ENCODE results near the gene FARSB. TPM values are rescaled to one million over a fixed set of nuclear protein-coding genes. Genes with fewer than 3 reads are reported as not detected.

The FARSB gene
- total and polyA plus RNA-seq, 2 donors from 2014 or later: 17.1 to 18.2 TPM

GRCh38 chr2:222690564-222691200 lies 34.8 kb upstream of the FARSB start:
- no peak overlapping the region for H3K4me3 ChIP-seq (ENCODE audit: low read length in 3 of 3)
- no peaks in the 10 kb centered on the region for H3K9me3 ChIP-seq (ENCODE audit: control insufficient read depth in 2 of 3, insufficient read depth in 1 of 3, low read length in 3 of 3)

DNA sequence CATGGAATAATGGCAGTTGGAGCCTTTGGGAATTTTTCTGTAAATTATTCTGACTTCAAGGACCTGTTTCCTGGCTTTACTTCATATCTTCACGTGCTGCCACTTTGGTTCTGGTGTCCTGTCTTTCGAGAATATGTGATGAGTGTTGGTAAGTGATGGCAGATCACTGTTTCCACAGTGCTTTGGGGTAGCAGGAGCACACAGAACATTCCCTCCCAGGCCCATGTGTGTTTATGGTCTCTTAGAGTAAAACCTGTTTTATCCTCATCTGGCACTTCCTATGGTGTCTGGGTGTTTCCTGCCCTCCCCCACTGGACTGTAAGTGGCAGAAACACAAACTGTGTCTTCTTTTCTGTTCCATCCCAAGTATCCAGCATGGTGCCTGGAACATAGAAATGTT lies 33.4 kb upstream of the FARSB start:
- H3K36me3 ChIP-seq (ENCODE audit: control insufficient read depth in 2 of 3, insufficient read depth in 3 of 3, low read length in 3 of 3): no peaks in the 10 kb centered on the region
- H3K9ac ChIP-seq (ENCODE audit: low read length in 3 of 3): no peak overlapping the region
- no peak overlapping the region for H3K4me3 ChIP-seq (ENCODE audit: low read length in 3 of 3)
- no peaks in the 10 kb centered on the region for H3K4me1 ChIP-seq (ENCODE audit: control insufficient read depth in 2 of 3, insufficient read depth in 2 of 3, low read depth in 1 of 3, low read length in 3 of 3)
- no peaks in the 10 kb centered on the region for H3K27me3 ChIP-seq (ENCODE audit: control insufficient read depth, insufficient read depth, low read length)
- intact Hi-C loops (cut with DNase I): no loop called here
- DNase-seq: no peak
- FAIRE-seq: no peak
- H3K27ac ChIP-seq (ENCODE audit: low read depth in 2 of 2, low read length in 2 of 2): no peak overlapping the region
- TF ChIP-seq, protein P1, sequence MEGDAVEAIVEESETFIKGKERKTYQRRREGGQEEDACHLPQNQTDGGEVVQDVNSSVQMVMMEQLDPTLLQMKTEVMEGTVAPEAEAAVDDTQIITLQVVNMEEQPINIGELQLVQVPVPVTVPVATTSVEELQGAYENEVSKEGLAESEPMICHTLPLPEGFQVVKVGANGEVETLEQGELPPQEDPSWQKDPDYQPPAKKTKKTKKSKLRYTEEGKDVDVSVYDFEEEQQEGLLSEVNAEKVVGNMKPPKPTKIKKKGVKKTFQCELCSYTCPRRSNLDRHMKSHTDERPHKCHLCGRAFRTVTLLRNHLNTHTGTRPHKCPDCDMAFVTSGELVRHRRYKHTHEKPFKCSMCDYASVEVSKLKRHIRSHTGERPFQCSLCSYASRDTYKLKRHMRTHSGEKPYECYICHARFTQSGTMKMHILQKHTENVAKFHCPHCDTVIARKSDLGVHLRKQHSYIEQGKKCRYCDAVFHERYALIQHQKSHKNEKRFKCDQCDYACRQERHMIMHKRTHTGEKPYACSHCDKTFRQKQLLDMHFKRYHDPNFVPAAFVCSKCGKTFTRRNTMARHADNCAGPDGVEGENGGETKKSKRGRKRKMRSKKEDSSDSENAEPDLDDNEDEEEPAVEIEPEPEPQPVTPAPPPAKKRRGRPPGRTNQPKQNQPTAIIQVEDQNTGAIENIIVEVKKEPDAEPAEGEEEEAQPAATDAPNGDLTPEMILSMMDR (IDR thresholded peaks at IDR 0.05; ENCODE audit: borderline replicate concordance, extremely low read depth, insufficient read depth): no peak
- H3K9me3 ChIP-seq (ENCODE audit: control insufficient read depth in 2 of 3, insufficient read depth in 1 of 3, low read length in 3 of 3): no peaks in the 10 kb centered on the region

More at GRCh38 chr2:222690564-222691200, 34.8 kb upstream of the FARSB start:
- H3K9ac ChIP-seq (ENCODE audit: low read length in 3 of 3): no peak overlapping the region
- intact Hi-C loops (cut with DNase I): no loop called here
- DNase-seq (peak; percentile 78 to 90 (median 81)), FAIRE-seq (peak; percentile 33)
- no peaks in the 10 kb centered on the region for H3K36me3 ChIP-seq (ENCODE audit: control insufficient read depth in 2 of 3, insufficient read depth in 3 of 3, low read length in 3 of 3)
- no peaks in the 10 kb centered on the region for H3K4me1 ChIP-seq (ENCODE audit: control insufficient read depth in 2 of 3, insufficient read depth in 2 of 3, low read depth in 1 of 3, low read length in 3 of 3)
- no peaks in the 10 kb centered on the region for H3K27me3 ChIP-seq (ENCODE audit: control insufficient read depth, insufficient read depth, low read length)
- no peak overlapping the region for H3K27ac ChIP-seq (ENCODE audit: low read depth in 2 of 2, low read length in 2 of 2)
- TF ChIP-seq, protein P1 (IDR thresholded peaks at IDR 0.05; ENCODE audit: borderline replicate concordance, extremely low read depth, insufficient read depth): peak; percentile 86

GRCh38 chr2:222688917-222689316 lies 33.0 kb upstream of the FARSB start:
- TF ChIP-seq, protein P1 (IDR thresholded peaks at IDR 0.05; ENCODE audit: borderline replicate concordance, extremely low read depth, insufficient read depth): no peak
- FAIRE-seq: no peak
- no peaks in the 10 kb centered on the region for H3K36me3 ChIP-seq (ENCODE audit: control insufficient read depth in 2 of 3, insufficient read depth in 3 of 3, low read length in 3 of 3)
- no peak for DNase-seq
- intact Hi-C loops (cut with DNase I): no loop called here
- no peaks in the 10 kb centered on the region for H3K9me3 ChIP-seq (ENCODE audit: control insufficient read depth in 2 of 3, insufficient read depth in 1 of 3, low read length in 3 of 3)
- no peaks in the 10 kb centered on the region for H3K4me1 ChIP-seq (ENCODE audit: control insufficient read depth in 2 of 3, insufficient read depth in 2 of 3, low read depth in 1 of 3, low read length in 3 of 3)
- H3K27me3 ChIP-seq (ENCODE audit: control insufficient read depth, insufficient read depth, low read length): no peaks in the 10 kb centered on the region
- no peak overlapping the region for H3K4me3 ChIP-seq (ENCODE audit: low read length in 3 of 3)
- no peak overlapping the region for H3K27ac ChIP-seq (ENCODE audit: low read depth in 2 of 2, low read length in 2 of 2)
- H3K9ac ChIP-seq (ENCODE audit: low read length in 3 of 3): no peak overlapping the region

All from kidney (tissue), 14 donors.